GM06990 (cell line): Measurements from ENCODE around the gene AIFM3.

Experiments
- DNase-seq: peaks from one replicate; pipeline ENCODE4 v3.0.0-alpha.2; 2011; ENCODE audit not compliant: insufficient read length; ENCODE audit errors: extremely low read depth
- H3K27me3 ChIP-seq: replicated peaks from 2 replicates; pipeline ENCODE4 v1.6.0; 2011; ENCODE audit warnings: low read length; ENCODE audit not compliant: control insufficient read depth, insufficient read depth
- H3K36me3 ChIP-seq: 2 replicates; pipeline ENCODE4 v1.5.1; 2011; ENCODE audit warnings: low read length; ENCODE audit not compliant: control insufficient read depth, insufficient read depth
- H3K4me3 ChIP-seq: replicated peaks from 2 replicates; pipeline ENCODE4 v1.5.1; 2011; ENCODE audit warnings: low read depth, mild to moderate bottlenecking, control low read depth, low read length
- CTCF ChIP-seq: IDR thresholded peaks from 2 replicates; pipeline ENCODE4 v1.5.1; 2011; ENCODE audit warnings: low read length, control low read depth, mild to moderate bottlenecking, inconsistent platforms; ENCODE audit not compliant: insufficient read depth, poor library complexity, severe bottlenecking

AIFM3 gene

GRCh38 chr22:21022955-21023614 is 56.0 kb downstream of the AIFM3 start:
- H3K4me3 ChIP-seq: no peak overlapping the region
- peak; percentile 6 for TF ChIP-seq CTCF
- DNase-seq: no peak

GRCh38 chr22:21025266-21025665 is 58.2 kb downstream of the AIFM3 start:
- DNase-seq: no peak
- no peaks in the 10 kb centered on the region for H3K36me3 ChIP-seq
- H3K4me3 ChIP-seq: no peak overlapping the region
- no peaks in the 10 kb centered on the region; the same call in 1 of the 2 replicates for H3K27me3 ChIP-seq
- TF ChIP-seq CTCF: no peak

More at GRCh38 chr22:21022955-21023614, 56.0 kb downstream of the AIFM3 start:
- H3K27me3 ChIP-seq: no peaks in the 10 kb centered on the region; the same call in 1 of the 2 replicates
- no peaks in the 10 kb centered on the region for H3K36me3 ChIP-seq

- Histone ChIP-seq H3K4me3 (no peak overlapping the region), H3K36me3 (no peaks in the 10 kb centered on the region), H3K27me3 (no peaks in the 10 kb centered on the region; the same call in 1 of the 2 replicates)
- TF ChIP-seq CTCF: no peak
- no peak for DNase-seq
These were observed 59.0 kb downstream of the AIFM3 start for GRCh38 chr22:21025763-21026755.

GRCh38 chr22:21026783-21027692 is 60.0 kb downstream of the AIFM3 start:
- Histone ChIP-seq H3K36me3 (no peaks in the 10 kb centered on the region), H3K4me3 (no peak overlapping the region), H3K27me3 (no peaks in the 10 kb centered on the region; the same call in 1 of the 2 replicates)
- DNase-seq: no peak
- no peak for TF ChIP-seq CTCF
